Neural cell (in vitro differentiated cells): ENCODE data around the gene NR2F1-AS1. TPM values are rescaled to one million over a fixed set of nuclear protein-coding genes. Genes with fewer than 3 reads are reported as not detected.

Experiments
- H2AFZ ChIP-seq: fragments of 200-600, 300-800 bp; sonication (generic), shearing (Covaris generic); 2 replicates; pipeline ENCODE4 v1.6.0; 2014; ENCODE audit warnings: low read depth, mild to moderate bottlenecking, antibody characterized with exemption, low read length, moderate library complexity
- H3F3A ChIP-seq: fragments of 200-600 bp; shearing (Covaris generic); 2 replicates; pipeline ENCODE4 v1.6.1; 2016; ENCODE audit warnings: mild to moderate bottlenecking, moderate library complexity, mixed read lengths, antibody characterized with exemption, low read length; ENCODE audit not compliant: insufficient read depth, poor library complexity, severe bottlenecking
- H3K27ac ChIP-seq: fragments of 200-600, 300-800 bp; sonication (generic), shearing (Covaris generic); 2 replicates; pipeline ENCODE4 v1.5.1; 2014; ENCODE audit warnings: mild to moderate bottlenecking, low read length, moderate library complexity
- H3K27me3 ChIP-seq: fragments of 300-800, 200-600 bp; sonication (generic), shearing (Covaris generic); 2 replicates; pipeline ENCODE4 v1.6.0; 2014; ENCODE audit warnings: mild to moderate bottlenecking, low read depth, low read length, moderate library complexity; ENCODE audit not compliant: insufficient read depth
- H3K36me3 ChIP-seq: fragments of 300-800, 200-600 bp; sonication (generic), shearing (Covaris generic); 2 replicates; pipeline ENCODE4 v1.5.1; 2014; ENCODE audit warnings: mild to moderate bottlenecking, antibody characterized with exemption, low read length, moderate library complexity; ENCODE audit not compliant: insufficient read depth
- H3K4me2 ChIP-seq: fragments of 300-800, 200-600 bp; sonication (generic), shearing (Covaris generic); 2 replicates; pipeline ENCODE4 v1.6.0; 2014; ENCODE audit warnings: mild to moderate bottlenecking, low read length
- H3K4me3 ChIP-seq: fragments of 300-800, 200-600 bp; sonication (generic), shearing (Covaris generic); 2 replicates; pipeline ENCODE4 v1.5.1; 2014; ENCODE audit warnings: mild to moderate bottlenecking, low read length, moderate library complexity
- H3K79me2 ChIP-seq: fragments of 200-600 bp; shearing (Covaris generic); replicated peaks from 2 replicates; pipeline ENCODE4 v1.6.0; 2014; ENCODE audit warnings: mild to moderate bottlenecking, low read length, moderate library complexity; ENCODE audit not compliant: insufficient read depth
- H3K9ac ChIP-seq: fragments of 300-800, 200-600 bp; sonication (generic), shearing (Covaris generic); 2 replicates; pipeline ENCODE4 v1.6.1; 2016; ENCODE audit warnings: mild to moderate bottlenecking, low read length, mixed read lengths
- H3K9me2 ChIP-seq: fragments of 200-600 bp; shearing (Covaris generic); 2 replicates; pipeline ENCODE4 v1.6.1; 2016; ENCODE audit warnings: mild to moderate bottlenecking, low read length, mixed read lengths; ENCODE audit not compliant: insufficient read depth
- H3K9me3 ChIP-seq: fragments of 200-600, 300-800 bp; sonication (generic), shearing (Covaris generic); 2 replicates; pipeline ENCODE4 v1.6.1; 2016; ENCODE audit warnings: mild to moderate bottlenecking, mixed run types, low read length, moderate library complexity, mixed read lengths
- H4K20me1 ChIP-seq: fragments of 200-600 bp; shearing (Covaris generic); 2 replicates; pipeline ENCODE4 v1.6.1; 2016; ENCODE audit warnings: mild to moderate bottlenecking, mixed run types; ENCODE audit not compliant: insufficient read depth
- EP300 ChIP-seq: fragments of 450-650 bp; conservative IDR thresholded peaks from 2 replicates; pipeline ENCODE4 v1.6.1; 2014; ENCODE audit warnings: antibody characterized with exemption, mild to moderate bottlenecking, moderate library complexity; ENCODE audit not compliant: poor library complexity, severe bottlenecking
- EZH2 ChIP-seq: fragments of 200-600, 300-800 bp; shearing (Covaris generic), sonication (generic); IDR thresholded peaks from 2 replicates; pipeline ENCODE4 v1.6.1; 2014; ENCODE audit warnings: antibody characterized with exemption, low read length, borderline replicate concordance, mild to moderate bottlenecking; ENCODE audit not compliant: insufficient read depth, poor library complexity, severe bottlenecking
- MXI1 ChIP-seq: fragments of 450-650 bp; conservative IDR thresholded peaks from 2 replicates; pipeline ENCODE4 v1.6.1; 2014; ENCODE audit warnings: antibody characterized with exemption, mild to moderate bottlenecking; ENCODE audit not compliant: poor library complexity, severe bottlenecking
- POLR2AphosphoS5 ChIP-seq: IDR thresholded peaks from 2 replicates; pipeline ENCODE4 v1.6.1; 2012
- RAD21 ChIP-seq: fragments of 450-650 bp; conservative IDR thresholded peaks from 2 replicates; pipeline ENCODE4 v1.6.1; 2014; ENCODE audit warnings: antibody characterized with exemption, mild to moderate bottlenecking, moderate library complexity
- SMC3 ChIP-seq: fragments of 450-650 bp; conservative IDR thresholded peaks from 2 replicates; pipeline ENCODE4 v1.6.1; 2014; ENCODE audit warnings: antibody characterized with exemption, mild to moderate bottlenecking, moderate library complexity; ENCODE audit not compliant: poor library complexity
- TAF1 ChIP-seq: IDR thresholded peaks from 2 replicates; pipeline ENCODE4 v1.6.1; 2012; ENCODE audit warnings: low read depth
- polyA plus RNA-seq: library from polyadenylated mRNA; depleted of rRNA; stranded (reverse); fragments of >200 nt; gene quantifications from 2 replicates; pipeline ENCODE4 v1.2.3, GENCODE V29; 2014
- TF ChIP-seq, protein P1 (sequence below): fragments of 450-650 bp; IDR thresholded peaks from 2 replicates; pipeline ENCODE4 v1.5.1; 2014; ENCODE audit warnings: antibody characterized with exemption, mild to moderate bottlenecking, moderate library complexity; ENCODE audit not compliant: poor library complexity, severe bottlenecking
- TF ChIP-seq, protein P2 (sequence below): IDR thresholded peaks from 2 replicates; pipeline ENCODE4 v1.6.1; 2012; ENCODE audit warnings: borderline replicate concordance

NR2F1-AS1 gene
- polyA plus RNA-seq, 1 donor from 2014 or later: 0.24 TPM

GRCh38 chr5:93476251-93476742, 104.7 kb downstream of the NR2F1-AS1 start:
- no peak overlapping the region for H3K9ac ChIP-seq
- no peaks in the 10 kb centered on the region for H3K9me3 ChIP-seq
- no peak overlapping the region for H2AFZ ChIP-seq
- no peak overlapping the region for H3K27ac ChIP-seq
- no peaks in the 10 kb centered on the region for H3K27me3 ChIP-seq
- no peaks in the 10 kb centered on the region for H4K20me1 ChIP-seq
- H3K4me2 ChIP-seq: no peak overlapping the region
- TF ChIP-seq, protein P1, sequence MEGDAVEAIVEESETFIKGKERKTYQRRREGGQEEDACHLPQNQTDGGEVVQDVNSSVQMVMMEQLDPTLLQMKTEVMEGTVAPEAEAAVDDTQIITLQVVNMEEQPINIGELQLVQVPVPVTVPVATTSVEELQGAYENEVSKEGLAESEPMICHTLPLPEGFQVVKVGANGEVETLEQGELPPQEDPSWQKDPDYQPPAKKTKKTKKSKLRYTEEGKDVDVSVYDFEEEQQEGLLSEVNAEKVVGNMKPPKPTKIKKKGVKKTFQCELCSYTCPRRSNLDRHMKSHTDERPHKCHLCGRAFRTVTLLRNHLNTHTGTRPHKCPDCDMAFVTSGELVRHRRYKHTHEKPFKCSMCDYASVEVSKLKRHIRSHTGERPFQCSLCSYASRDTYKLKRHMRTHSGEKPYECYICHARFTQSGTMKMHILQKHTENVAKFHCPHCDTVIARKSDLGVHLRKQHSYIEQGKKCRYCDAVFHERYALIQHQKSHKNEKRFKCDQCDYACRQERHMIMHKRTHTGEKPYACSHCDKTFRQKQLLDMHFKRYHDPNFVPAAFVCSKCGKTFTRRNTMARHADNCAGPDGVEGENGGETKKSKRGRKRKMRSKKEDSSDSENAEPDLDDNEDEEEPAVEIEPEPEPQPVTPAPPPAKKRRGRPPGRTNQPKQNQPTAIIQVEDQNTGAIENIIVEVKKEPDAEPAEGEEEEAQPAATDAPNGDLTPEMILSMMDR: no peak
- TF ChIP-seq MXI1 (no peak), RAD21 (no peak), POLR2AphosphoS5 (no peak), TAF1 (no peak), SMC3 (no peak), EZH2 (no peak), EP300 (no peak)
- TF ChIP-seq, protein P2, sequence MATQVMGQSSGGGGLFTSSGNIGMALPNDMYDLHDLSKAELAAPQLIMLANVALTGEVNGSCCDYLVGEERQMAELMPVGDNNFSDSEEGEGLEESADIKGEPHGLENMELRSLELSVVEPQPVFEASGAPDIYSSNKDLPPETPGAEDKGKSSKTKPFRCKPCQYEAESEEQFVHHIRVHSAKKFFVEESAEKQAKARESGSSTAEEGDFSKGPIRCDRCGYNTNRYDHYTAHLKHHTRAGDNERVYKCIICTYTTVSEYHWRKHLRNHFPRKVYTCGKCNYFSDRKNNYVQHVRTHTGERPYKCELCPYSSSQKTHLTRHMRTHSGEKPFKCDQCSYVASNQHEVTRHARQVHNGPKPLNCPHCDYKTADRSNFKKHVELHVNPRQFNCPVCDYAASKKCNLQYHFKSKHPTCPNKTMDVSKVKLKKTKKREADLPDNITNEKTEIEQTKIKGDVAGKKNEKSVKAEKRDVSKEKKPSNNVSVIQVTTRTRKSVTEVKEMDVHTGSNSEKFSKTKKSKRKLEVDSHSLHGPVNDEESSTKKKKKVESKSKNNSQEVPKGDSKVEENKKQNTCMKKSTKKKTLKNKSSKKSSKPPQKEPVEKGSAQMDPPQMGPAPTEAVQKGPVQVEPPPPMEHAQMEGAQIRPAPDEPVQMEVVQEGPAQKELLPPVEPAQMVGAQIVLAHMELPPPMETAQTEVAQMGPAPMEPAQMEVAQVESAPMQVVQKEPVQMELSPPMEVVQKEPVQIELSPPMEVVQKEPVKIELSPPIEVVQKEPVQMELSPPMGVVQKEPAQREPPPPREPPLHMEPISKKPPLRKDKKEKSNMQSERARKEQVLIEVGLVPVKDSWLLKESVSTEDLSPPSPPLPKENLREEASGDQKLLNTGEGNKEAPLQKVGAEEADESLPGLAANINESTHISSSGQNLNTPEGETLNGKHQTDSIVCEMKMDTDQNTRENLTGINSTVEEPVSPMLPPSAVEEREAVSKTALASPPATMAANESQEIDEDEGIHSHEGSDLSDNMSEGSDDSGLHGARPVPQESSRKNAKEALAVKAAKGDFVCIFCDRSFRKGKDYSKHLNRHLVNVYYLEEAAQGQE: no peak
- no peak overlapping the region for H3K4me3 ChIP-seq
- no peaks in the 10 kb centered on the region for H3K36me3 ChIP-seq
- no peaks in the 10 kb centered on the region for H3F3A ChIP-seq
- no peaks in the 10 kb centered on the region for H3K9me2 ChIP-seq
- no peaks in the 10 kb centered on the region for H3K79me2 ChIP-seq

GRCh38 chr5:93462916-93463315, 118.1 kb downstream of the NR2F1-AS1 start:
- Histone ChIP-seq H3K79me2 (no peaks in the 10 kb centered on the region), H3K27me3 (no peaks in the 10 kb centered on the region), H3F3A (no peaks in the 10 kb centered on the region), H3K9ac (no peak overlapping the region), H3K4me3 (no peak overlapping the region), H3K27ac (no peak overlapping the region), H3K9me2 (no peaks in the 10 kb centered on the region), H3K9me3 (no peaks in the 10 kb centered on the region), H3K4me2 (no peak overlapping the region), H4K20me1 (no peaks in the 10 kb centered on the region), H3K36me3 (no peaks in the 10 kb centered on the region), H2AFZ (no peak overlapping the region)
- TF ChIP-seq EP300 (no peak), MXI1 (no peak), POLR2AphosphoS5 (no peak), SMC3 (no peak), TAF1 (no peak), EZH2 (no peak), RAD21 (no peak)
- TF ChIP-seq, protein P1: no peak
- TF ChIP-seq, protein P2: no peak
